Effector CD8-positive, alpha-beta T cell (primary cell): ENCODE data around the gene MERTK.
"Not testable (repeated sequence)": the region's sequence is repeated elsewhere in the genome, so short reads cannot be mapped to it uniquely, and the experiment has no call there.

Experiments
- DNase-seq: peaks from one replicate; lab custom pipeline; 2025; lab: John Stamatoyannopoulos, UW

The MERTK gene

DNA sequence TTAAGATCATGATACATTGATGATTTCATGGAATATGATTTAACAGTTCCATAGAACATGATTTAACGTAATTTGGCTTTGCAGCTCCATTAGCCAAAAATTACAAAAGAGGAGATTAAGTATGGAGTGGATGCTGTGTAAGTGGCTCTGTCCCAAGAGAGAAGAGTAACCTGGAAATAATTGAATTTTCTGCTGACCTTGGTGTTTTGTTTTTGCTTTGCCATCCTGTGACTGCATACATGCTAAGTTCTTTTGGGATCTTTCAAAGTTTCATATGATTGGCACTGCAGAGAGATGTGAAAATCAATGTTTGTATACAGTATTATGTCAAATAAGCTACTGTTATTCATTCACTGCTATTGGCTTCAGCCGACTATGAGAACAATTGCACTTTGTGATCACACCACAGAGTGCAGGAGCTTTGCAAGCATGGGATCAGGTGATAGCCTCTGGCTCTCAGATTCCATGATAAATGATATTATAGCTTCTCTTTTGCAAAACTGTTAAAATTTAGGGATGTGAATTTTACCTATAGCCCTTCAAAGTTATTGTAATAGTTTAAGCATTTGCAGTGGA, 110.6 kb downstream of the MERTK start:
- DNase-seq: no peak

DNA sequence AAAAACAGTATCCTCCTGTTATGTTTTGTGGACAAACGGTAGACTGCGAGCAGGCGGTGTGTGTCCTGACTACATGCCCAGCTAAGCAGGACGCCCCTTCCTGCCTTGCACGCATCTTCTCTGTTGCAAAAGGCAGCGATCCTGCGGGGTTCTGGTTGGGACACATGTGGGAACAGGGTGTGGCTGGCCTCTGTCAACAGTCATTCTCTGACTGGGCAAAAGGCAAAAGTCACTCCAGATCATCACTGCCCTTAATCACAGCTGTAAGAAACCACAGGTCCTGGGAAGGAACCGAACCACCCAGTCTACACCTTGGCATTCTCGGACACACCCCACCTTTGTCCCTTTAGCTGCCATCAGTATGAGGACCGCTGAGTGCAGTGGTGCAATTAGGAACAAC, 112.3 kb downstream of the MERTK start:
- DNase-seq: no peak

DNA sequence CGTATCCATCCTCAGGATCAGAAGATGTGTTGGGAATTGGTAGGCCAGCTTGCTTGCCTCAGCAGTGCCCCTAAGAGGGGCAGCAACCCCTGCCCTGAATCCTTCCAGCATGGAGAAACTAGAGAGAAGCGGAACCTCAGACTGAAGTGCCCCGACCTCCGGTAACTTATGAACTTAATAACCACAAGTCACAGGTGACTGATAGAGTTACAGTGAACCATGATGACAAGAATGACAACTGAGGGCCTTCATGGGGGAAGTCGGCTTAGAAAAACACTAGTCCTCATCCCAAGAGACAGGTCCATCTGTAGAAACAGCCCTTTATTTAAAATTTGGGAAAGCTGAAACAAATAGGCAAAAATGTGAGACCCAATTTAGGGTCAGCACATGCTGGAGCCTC, 114.1 kb downstream of the MERTK start:
- DNase-seq: no peak

DNA sequence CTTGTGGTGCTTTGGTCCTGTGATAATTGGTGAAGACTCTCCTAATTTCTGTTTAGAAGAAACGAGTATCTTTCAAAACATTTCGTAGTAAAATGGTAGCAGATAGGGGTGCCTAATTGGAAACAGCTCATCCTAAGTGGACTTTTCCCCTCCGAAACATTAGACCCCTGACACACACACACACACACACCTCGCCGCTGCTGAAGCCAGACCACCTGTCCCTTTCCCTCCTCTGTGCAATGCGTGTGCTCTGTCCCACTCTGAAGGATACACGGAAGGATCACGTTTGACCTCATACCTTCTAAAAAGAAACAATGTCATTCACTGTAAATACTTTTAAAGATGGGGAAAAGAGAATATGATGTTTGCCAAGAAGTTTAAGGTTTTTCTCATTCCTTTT, 120.4 kb downstream of the MERTK start:
- DNase-seq: no peak

DNA sequence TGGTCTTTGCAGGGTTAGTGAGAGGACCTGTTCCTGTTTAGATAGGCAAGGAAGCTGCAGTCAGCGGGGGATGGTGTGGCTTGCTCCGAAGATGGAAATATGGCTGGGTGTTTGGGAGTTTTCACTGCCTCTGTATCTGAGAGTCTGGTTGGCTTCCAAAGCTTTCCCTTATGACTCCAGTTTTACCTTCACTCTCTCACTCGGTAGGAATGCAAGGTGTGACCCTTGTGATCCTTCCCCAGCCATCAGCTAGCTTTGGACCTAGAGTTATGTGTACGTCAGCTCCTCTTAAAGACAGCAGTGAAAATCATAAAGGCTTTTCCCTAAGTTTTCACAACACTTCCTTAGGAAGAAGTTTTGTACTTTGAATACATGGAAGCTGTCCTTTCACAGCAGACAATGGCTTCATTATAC, 121.2 kb downstream of the MERTK start:
- DNase-seq: no peak

DNA sequence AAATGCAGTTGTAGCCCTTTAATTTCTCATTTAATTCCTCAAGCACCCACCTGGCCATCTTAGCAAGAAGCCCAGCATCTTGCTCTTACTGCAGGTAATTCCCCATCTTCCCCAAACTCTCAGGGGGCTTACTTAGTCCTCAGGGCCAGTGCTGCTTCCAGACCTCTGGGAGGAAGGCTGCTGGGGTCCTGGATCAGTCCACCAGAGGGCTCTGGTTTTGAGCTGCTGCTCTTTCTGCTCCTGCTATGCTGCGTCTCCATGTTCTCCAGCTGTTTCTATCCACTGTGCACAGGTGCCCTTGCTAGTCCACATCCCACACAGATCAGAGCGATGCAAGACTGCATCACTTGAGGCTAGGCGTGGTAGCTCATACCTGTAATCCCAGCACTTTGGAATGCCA, 122.2 kb downstream of the MERTK start:
- DNase-seq: no peak

DNA sequence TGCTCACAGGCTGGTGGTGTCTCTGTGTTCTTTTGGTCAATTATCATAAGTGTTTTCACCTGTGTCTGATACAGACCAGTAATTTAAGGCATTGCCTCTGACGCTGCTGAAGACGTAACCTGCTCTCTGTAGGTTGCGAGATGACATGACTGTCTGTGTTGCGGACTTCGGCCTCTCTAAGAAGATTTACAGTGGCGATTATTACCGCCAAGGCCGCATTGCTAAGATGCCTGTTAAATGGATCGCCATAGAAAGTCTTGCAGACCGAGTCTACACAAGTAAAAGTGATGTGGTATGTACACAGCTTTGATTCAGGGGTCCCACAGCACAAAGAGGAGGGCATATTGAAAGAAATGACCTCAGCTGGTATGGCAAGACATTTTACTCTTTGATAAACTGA, 122.9 kb downstream of the MERTK start:
- no peak for DNase-seq

DNA sequence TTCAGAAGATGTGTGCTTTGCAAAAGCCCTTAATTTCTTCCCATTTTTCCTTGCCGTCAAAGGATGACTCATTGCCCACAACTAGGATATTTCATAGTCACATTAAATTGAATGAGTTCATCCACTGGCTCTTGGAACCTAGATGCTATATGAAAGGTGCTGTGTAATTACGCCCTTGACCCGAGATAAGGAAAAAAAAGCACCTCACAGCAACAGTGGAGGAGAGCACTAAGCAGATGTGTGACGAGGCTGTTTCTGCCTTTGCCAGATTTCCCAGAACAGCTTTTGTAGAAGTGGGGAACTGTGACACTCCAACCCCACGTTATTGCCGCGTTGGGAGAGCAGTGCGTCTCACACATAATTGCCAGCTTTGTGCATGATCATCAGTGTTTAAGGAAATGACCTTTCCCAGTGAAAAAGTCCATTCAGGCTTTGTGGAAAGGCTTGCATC, 123.4 kb downstream of the MERTK start:
- no peak for DNase-seq

DNA sequence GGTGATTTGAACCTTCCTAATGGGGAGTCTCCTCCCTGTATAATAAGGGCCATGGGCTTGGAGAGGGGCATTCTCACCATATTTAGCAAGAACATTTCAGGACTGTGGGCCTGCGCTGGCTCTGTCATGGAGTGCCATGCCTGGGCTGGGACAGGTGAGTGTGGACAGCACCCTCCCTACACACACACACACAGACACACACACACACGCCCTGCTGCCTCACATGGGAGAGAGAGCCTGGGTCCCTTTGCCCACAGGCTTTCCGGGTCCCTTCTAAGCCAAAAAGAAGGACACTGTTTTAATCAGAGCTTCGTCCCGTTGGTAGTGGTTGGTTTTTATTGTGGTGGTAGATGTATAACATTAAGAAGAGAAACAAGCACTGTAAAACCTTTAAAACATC, 125.3 kb downstream of the MERTK start:
- DNase-seq: no peak

DNA sequence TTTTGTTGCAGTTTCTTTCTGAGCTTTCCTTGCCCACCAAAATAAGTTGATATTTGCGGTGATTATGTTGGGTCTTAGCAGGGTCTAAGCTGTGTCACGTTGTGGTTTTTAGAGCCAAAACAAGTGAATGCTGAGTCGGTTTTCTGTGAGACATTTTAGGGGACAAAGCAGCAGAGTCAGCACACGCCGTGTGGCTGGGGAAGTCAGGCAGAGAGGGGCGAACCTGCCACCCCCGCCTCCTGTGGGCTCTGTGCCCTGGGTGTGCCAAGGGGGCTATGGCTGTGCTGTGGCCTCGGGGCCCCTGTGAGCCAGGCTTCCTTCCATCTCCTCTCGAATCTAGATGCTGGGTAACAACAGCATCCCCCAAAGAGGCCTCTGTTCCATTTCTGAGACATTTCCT, 125.8 kb downstream of the MERTK start:
- no peak for DNase-seq

DNA sequence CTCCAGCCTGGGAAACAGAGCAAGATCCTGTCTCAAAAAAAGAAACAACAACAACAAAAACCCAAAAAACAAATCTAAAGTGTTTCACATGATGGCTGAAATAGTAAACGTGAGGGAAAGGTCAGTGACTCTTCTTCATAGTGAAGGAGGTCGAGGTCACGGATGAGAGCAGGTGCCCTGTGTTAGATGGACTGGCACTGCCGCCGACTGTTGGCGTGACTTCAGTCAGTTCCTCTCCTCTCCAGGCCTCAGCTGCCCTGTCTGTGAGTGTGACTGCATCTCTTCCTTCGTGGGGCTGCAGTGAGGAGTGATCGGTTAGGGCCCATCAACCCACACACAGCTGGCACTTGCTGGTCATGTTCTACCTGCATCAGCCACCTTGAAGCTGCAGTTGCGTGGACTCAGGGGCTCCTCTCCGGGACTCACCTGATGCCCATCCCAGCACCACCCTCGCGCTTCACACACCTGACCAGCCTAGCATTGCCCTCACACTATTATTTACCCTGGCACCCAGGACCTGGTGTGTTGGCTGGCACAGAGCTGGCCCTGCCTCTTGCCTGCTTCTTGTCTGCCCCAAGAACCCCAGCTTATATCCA, 126.6 kb downstream of the MERTK start:
- DNase-seq: no peak

DNA sequence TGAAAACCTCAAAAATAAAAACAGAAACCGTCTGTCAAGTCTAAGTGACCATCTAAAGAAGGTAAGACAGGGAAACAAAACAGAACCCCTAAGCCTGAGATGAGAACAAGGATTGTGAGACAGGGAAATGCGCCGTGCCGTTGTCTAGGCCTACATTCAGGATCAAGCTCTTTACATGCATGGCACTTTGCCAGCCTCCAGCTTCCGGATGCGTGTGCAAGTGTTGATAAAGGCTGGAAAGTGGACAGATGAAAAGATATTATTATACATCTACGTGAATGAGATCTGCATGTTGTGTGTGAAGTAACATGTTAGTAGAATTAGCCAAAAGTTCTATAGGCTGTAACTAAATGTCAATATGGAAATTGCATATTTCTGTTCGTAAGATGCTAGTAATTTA, 128.1 kb downstream of the MERTK start:
- no peak for DNase-seq

DNA sequence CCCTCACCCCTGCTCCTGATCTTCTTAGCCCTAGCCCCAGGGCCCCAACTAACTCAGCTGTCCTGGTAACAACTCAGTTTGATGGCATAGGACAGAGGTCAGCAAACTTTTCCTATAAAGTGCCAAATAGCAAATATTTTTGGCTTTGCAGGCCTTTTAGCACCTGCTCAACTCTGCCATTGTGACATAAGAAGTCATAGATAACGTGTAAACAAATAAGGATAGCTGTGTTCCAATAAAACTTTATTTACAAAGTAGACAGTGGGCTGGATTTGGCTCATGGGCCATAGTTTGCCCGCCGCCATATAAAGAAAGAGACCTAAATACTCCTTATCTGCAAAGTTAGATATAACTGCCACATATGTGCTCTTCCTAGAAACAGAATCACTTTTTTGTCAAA, 129.4 kb downstream of the MERTK start:
- DNase-seq: no peak

DNA sequence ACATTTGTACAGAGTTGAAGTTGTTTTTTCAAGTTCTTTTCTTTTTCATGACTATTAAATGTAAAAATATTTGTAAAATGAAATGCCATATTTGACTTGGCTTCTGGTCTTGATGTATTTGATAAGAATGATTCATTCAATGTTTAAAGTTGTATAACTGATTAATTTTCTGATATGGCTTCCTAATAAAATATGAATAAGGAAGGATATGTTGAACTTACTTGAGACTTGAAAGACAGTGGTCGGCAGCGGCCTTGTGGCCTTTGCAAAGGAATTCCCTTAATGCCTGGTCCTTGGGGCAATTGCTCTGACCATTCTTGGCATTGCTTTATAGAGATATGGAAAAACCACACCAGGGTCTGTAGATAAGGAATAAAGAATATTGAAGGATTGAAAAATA, 130.8 kb downstream of the MERTK start:
- DNase-seq: no peak

DNA sequence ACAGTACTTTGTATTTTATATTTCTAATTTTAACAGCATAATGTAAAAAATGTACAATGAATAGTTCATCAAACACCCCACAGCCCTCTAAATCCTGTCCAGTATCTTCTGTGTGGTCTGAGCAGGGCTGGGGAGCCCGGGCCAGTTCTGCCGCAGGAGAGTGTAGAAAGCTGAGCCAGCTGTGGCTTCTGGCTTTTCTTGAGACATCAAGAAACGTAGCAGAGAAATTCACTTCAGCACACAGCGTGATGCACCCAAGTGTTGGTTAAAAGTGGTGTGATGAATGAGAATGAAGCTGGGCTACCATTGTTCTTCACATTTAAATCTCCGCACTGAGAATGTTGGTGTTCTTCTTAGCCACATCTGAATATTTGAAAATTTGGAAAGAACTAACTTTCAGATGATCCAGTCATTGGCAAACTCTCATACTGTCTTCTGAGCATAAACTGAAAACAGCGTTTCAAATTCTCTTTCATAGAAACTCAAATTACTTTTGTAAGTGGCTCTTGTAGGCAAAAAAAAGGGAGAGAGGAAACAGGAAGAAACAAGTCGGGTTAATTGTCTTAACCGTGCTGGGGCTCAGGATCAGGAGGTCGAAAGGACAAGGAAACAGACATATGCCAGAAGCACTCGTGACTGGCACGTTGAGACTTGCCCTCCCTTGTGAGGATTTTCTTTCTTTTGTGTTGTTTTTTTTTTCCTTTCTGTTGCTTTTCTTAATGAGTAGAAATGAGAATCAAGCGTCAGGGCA, 133.2 kb downstream of the MERTK start:
- DNase-seq: no peak

DNA sequence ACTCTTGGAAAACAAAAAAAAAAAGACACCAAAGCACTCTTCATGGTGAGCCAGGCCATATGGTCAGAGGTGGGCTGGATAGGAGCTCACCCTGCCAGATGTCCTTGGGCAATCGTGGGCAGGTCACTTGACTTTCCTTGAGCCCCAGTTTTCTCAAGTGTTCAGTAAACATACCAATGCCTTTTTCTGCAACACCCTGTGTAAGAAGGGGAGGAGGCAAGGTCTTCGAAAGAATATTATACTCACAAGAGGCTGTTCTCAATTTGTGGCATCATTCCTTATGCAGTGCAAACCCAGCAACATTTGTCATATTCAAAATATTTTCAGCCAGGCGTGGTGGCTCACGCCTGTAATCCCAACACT, 133.8 kb downstream of the MERTK start:
- no peak for DNase-seq

DNA sequence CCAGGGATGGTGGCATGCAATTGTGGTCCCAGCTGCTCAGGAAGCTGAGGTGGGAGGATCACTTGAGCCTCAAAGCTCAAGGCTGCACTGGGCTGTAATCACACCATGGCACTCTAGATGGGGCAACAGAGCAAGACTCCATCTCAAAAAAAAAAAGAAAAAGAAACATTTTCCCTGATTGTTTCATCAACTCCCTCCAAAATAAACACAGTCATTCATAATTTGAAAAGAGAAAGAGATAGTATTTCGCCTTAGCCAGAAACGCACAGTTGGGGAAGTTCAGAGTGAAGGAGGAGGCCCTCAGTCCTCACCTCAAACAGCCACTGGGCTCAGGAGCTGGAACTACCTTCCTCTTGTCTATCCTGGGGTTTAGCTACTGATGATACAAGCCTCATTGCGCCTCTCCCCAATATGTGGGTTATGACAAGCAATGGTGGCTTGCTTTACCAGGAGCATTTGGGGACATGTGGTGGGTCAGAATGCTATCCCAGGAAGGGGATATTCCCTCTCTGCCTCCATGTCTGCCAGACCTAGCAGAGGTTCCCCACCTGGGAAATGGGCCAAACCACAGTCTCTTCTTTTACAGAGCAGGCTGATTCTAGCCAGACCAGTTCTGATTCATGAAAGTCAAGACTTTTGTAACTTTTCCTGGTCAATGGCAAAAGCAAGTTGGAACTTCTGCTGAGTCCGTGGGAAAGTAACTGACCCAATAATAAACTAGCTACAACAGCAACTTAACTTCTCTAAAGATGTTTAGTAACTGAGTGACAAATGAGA, 134.5 kb downstream of the MERTK start:
- no peak for DNase-seq

DNA sequence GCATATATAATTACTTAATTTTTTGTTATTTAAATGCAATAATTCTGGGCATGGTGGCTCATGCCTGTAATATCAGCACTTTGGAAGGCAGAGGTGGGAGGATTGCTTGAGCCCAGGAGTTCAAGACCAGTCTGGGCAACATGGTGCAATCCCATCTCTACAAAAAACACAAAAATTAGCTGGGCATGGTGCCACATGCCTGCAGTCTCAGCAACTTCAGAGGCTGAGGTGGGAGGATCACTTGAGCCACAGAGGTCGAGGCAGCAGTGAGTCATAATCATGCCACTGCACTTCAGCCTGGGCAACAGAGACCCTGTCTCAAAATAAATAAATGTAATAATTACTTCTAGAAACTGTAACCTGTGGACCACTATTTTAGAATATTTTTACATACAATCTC, 135.2 kb downstream of the MERTK start:
- no peak for DNase-seq

DNA sequence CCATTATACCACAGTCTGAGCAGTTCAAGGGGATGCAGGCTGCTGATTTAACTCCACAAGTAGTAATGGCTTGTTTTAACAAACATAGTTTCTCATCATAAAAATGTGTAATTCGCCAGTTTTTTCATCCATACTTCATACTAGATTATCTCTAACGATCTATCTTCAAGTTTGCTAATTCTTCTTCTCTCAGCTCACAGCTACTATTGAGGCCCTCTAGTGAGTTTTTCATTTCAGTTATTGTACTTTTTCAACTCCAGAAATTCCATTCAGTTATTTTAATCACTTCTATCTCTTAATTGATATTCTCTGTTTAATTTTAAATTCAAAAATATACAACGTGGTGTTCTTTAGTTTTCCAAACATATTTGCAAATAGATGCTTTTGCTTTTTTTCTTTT, 136.5 kb downstream of the MERTK start:
- no peak for DNase-seq

DNA sequence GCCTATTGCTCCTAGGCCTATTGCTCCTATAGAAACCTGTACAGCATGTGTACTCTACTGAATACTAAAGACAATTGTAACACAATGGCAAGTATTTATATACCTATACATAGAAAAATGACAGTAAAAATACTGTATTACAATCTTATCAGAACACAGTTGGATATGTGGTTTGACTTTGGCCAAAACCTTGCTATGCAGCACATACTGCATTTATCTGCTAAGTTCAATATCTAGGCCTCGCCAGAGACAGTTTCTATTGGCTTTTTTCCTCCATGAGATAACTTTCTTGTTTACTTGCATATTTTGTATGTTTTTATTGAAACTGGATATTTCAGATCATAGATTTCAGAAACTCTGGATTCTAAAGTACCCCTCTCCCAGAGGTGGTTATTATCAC, 137.4 kb downstream of the MERTK start:
- DNase-seq: no peak

DNA sequence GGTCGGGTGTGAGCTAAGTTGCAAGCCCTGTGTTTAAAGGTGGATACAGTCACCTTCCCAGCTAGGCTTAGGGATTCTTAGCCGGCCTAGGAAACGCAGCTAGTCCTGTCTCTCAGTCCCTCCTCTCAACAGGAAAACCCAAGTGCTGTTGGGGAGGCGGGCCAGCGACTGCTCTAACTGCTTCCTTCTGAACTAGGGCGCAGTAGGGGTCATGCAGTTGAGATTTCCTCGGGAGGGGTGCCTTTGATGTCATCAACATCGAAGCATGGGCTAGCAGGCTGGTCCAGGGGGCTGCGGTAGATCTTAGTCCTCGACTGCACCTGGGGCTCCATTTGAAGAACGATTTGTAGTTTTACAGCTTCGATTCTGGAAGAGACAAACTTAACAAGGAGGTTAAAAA, 141.1 kb downstream of the MERTK start:
- DNase-seq: not testable (repeated sequence)

DNA sequence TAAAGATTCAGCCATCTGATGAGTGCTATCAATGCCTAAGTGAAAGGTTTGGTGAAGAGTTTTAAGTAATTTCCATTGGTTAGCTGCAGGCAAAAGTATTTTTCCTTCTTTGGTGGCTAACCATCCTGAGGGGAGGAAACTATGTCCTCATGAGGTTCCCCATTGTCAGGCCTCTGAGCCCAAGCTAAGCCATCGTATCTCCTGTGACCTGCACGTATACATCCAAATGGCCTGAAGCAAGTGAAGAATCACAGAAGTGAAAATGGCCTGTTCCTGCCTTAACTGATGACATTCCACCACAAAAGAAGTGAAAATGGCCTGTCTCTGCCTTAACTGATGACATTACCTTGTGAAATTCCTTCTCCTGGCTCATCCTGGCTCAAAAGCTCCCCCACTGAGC, 141.7 kb downstream of the MERTK start:
- DNase-seq: not testable (repeated sequence)

DNA sequence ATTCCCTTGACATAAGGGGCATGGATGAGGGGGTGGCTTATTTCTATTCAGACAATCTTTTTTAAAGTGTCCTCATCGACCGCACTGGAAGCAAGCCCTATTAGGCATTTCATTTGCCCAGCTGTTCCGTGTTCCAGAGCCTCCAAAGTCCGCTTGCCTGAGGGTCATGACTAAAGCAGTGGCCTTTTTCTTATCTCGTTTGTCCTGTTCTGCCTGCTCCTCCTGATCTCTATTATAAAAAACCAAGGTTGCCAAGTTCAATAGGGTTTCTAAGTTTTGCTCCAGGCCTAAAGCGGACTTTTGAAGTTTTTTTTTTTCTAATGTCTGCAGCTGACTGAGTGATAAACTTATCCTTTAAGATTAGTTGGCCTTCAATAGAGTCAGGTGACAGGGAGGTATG, 143.1 kb downstream of the MERTK start:
- DNase-seq: not testable (repeated sequence)
